Iris pigment epithelial cell (primary cell): ENCODE measurements around the gene ST8SIA4.
"Not testable (repeated sequence)": the region's sequence is repeated elsewhere in the genome, so short reads cannot be mapped to it uniquely, and the experiment has no call there.

ENCODE experiments used
- DNase-seq: peaks from one replicate; pipeline ENCODE4 v3.0.0-alpha.2; 2011; ENCODE audit warnings: low read depth

The ST8SIA4 gene

GRCh38 chr5:100828071-100828897 is 74.8 kb downstream of the ST8SIA4 start:
- DNase-seq: no peak

- DNase-seq: peak; percentile 3
Observed at GRCh38 chr5:100827481-100827889, 75.6 kb downstream of the ST8SIA4 start.

- no peak for DNase-seq
Observed at GRCh38 chr5:100826133-100826532, 76.9 kb downstream of the ST8SIA4 start.

GRCh38 chr5:100824635-100825034 is 78.4 kb downstream of the ST8SIA4 start:
- no peak for DNase-seq

GRCh38 chr5:100823812-100824211 is 79.3 kb downstream of the ST8SIA4 start:
- no peak for DNase-seq

GRCh38 chr5:100821751-100822150 is 81.3 kb downstream of the ST8SIA4 start:
- DNase-seq: no peak

GRCh38 chr5:100818340-100818739 is 84.7 kb downstream of the ST8SIA4 start:
- DNase-seq: no peak

- no peak for DNase-seq
Observed at GRCh38 chr5:100803397-100803796, 99.7 kb downstream of the ST8SIA4 start.

GRCh38 chr5:100802208-100802607 is 100.9 kb downstream of the ST8SIA4 start:
- no peak for DNase-seq

GRCh38 chr5:100800562-100800961 is 102.5 kb downstream of the ST8SIA4 start:
- DNase-seq: no peak

GRCh38 chr5:100799166-100799565 is 103.9 kb downstream of the ST8SIA4 start:
- DNase-seq: no peak

GRCh38 chr5:100797861-100798260 is 105.2 kb downstream of the ST8SIA4 start:
- peak; percentile 39 for DNase-seq

GRCh38 chr5:100796851-100797250 is 106.2 kb downstream of the ST8SIA4 start:
- no peak for DNase-seq

- no peak for DNase-seq
Observed at GRCh38 chr5:100794844-100795243, 108.2 kb downstream of the ST8SIA4 start.

GRCh38 chr5:100794218-100794617 is 108.9 kb downstream of the ST8SIA4 start:
- DNase-seq: no peak

- no peak for DNase-seq
Observed at GRCh38 chr5:100792781-100793180, 110.3 kb downstream of the ST8SIA4 start.

- DNase-seq: no peak
Observed at GRCh38 chr5:100791391-100791790, 111.7 kb downstream of the ST8SIA4 start.

GRCh38 chr5:100790951-100791350 is 112.1 kb downstream of the ST8SIA4 start:
- no peak for DNase-seq

- no peak for DNase-seq
Observed at GRCh38 chr5:100790170-100790665, 112.9 kb downstream of the ST8SIA4 start.

GRCh38 chr5:100789694-100790093 is 113.4 kb downstream of the ST8SIA4 start:
- DNase-seq: no peak

- DNase-seq: no peak
Observed at GRCh38 chr5:100788417-100788816, 114.7 kb downstream of the ST8SIA4 start.

GRCh38 chr5:100787648-100788047 is 115.4 kb downstream of the ST8SIA4 start:
- no peak for DNase-seq

GRCh38 chr5:100785536-100785935 is 117.5 kb downstream of the ST8SIA4 start:
- DNase-seq: not testable (repeated sequence)

- DNase-seq: no peak
Observed at GRCh38 chr5:100780376-100780870, 122.7 kb downstream of the ST8SIA4 start.
